HG02884 (cell line): ENCODE data around the gene RHCE.
"Not testable (repeated sequence)": the region's sequence is repeated elsewhere in the genome, so short reads cannot be mapped to it uniquely, and the experiment has no call there.

ENCODE experiments used
- ATAC-seq: cut with Tn5 transposase; IDR thresholded peaks from one replicate; pipeline ENCODE4 v1.9.1; 2021; ENCODE audit warnings: mild to moderate bottlenecking, moderate library complexity; ENCODE audit not compliant: unreplicated experiment

Gene RHCE

DNA sequence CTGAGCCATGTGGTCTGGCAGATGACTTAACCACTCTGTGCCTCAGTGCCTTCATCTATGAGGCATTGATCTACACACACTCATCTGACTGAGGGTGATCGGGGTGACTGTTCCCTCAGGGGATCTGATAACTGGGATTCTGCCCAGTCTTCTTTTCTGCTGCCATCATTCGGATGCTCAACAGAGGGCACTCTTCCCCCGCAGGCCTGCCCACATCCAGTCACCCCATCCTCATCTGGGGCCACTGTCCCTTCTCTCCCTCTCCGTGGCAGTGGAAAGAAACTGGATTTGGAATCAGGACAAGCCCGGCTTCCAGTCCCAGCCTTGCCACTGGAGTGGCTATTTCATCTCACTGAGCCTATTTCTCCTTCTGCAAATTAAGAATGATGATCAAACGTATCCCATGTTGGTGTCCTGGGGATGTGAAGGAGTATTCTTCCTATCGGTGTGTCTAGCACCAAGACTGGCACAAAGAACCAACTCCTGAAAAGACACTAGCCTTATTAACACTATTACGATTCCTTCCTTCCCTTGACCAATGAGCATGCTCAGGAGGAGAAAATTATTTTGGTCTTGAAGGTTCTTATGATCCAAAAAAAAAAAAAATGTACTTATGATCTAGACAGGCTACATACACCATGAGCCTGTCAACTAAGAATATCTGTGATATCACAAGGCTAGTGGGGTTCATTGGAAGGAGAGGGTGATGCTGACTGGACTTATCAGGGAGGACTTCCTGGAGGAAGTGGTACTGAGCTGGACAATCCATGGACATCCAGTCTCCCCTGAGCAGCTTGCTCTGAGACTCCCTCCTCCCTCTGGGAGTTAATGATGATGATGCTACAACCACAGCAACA is 17.4 kb downstream of the RHCE start:
- not testable (repeated sequence) for ATAC-seq

DNA sequence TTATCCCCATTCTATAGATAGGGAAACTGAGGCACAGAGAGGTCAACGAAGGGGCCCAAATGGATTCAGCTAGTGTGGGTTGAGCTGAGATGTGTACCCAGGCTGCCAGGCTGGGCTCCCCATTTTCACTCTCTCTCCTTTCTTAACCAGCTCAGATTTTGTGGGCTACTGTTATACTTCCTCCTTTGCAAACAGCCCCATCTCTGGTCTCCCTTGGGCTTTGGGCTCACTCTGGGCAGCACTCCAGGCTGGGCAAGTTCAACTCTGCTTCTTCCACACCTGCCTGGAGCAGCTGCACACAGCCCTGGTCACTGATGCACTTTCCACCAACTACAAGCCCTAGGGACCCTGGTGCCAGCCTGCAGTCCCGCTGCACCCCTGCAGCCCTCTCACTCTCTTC is 22.5 kb downstream of the RHCE start:
- not testable (repeated sequence) for ATAC-seq

DNA sequence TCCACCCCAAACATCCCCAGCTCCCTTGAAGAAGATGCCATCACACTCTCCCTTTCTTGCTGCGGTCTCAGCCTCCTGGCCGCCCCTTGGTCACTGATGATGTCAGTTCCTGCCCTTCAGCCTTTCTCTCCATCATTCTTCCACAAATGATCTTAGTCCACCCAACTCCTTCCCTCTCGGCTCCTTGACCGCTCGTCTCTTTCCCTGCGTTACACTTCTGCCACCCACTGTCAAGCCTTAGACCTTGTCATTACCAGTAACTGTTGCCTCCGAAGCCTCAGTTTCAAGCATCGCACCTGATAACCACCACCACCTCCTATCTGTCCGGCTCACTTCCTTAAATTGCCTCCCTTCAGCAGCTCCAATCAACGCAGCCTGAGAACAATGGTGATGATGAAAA is 23.1 kb downstream of the RHCE start:
- not testable (repeated sequence) for ATAC-seq

DNA sequence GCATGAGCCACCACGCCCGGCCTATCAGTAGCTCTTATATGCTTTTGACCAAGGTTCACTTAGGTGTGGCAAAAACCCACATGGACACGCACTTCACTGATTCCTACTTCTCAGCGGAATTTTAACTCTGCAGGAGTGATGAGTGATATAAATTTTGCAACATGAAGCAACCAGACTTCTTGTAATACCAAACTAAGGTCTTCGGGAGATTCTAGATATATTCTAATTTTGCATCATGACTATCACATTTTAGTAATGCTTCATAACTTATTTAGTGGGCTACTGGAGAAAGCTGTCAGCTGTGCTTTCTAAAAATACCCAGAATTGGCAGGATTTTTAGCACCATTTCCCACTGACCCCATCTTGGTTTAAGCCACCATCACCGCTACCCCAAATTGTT is 27.8 kb downstream of the RHCE start:
- no peak for ATAC-seq

DNA sequence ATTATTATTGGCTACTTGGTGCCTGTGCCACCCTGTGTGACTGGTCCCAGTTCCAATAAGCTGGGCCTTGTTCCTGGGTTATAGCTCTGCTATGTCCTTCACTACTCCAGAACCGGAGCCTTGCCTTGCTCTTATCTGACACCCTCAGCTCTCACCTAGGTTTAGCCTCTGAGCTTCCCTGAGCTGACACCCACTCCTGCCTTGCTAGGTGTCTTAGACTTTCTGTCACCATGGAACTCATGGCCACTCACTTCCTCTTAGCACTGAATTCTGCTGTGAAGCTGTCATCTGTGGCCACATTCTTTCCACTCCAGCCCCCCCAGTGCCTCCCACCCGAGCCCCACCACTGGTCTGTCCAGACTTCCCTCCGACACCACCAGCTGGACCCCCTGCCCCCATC is 30.9 kb downstream of the RHCE start:
- ATAC-seq = not testable (repeated sequence)

DNA sequence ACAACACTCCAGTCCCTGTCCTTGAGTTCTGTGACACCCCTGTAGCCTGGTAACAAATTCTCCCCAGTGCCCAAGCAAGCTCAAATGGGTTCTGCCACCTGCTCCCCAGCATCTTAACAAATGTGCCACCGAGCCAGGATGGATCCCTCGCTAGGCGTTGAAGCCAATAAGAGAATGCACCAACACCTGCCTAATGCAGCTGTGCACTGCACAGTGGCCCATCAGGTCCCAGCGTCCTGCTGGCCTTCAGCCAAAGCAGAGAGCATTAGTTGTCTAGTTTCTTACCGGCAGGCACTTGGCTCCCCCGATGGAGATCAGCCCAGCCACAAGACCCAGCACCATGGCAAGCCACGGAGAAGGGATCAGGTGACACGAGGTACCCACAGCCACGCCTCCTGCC is 31.9 kb downstream of the RHCE start:
- not testable (repeated sequence) for ATAC-seq

DNA sequence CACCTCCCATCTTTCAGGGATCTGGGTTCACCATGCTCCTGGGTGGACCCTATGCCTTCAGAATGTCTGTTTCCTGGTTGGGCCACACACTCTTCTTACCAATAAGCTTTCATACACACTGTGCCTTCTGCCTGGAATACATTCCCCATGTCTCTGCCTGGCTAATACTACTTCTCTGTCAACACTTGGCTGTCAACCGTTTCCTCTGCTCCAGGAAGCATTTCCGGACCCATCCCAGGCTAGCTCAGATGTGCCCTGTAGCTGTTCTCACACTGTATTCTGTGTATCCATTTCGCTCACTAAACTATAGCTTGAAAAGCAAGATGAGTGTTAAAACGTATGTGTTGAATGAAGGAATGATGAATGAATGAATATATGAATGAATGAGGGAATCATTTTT is 33.5 kb downstream of the RHCE start:
- ATAC-seq = not testable (repeated sequence)

DNA sequence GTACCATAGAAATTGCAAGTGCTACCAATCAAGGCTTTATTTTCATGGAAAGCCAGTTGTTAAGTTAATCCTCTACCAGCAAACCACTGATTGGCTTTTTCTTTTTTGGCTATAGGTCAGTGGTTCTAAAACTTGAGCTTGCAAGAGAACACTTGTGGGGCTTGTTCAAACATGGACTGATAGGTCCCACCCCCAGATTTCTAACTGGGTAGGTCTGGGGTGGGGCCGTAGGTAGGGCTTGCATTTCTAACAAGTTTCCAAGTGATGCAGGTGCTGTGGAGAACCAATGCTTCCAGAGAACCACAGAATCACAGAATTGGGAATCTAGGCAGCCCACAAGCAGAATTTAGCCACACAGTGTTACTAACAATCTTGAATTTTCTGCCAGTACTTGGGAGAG is 36.8 kb downstream of the RHCE start:
- not testable (repeated sequence) for ATAC-seq

DNA sequence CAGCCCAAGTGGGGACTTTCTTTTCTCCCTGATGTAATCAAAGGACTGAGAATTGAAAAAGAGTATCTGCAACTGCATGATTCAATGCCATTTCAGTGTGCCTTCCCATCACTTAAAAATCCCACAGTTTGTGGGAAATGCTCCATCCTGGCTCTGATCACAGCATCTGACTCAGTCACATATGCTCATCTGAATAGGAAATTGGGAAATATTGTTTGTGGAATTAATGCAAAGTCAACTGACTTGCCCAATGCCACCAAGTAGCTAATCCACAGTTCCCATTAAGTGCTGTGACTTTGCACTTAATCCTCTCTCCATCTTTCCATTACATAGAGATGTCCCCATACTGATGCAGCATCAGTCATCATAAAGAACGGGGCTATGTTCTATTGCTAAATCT is 37.5 kb downstream of the RHCE start:
- ATAC-seq = not testable (repeated sequence)

DNA sequence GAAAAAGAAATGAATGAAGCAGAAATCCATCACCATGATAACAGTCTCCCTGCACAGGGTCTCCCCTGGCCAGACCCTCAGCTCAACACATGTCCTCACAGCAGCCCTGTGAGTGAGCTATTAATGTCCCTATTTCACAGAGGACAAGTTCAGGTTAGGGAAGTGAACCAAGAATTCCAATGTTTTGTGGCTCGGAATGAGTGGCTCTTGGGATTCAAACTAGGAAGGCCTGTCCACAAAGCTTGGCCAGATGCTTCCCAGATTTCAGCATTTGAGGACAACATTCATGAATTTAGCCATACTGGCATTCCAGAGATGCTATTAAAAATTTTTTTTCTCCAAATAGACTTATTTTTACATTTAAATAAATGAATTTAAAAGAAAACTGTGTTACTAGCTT is 38.1 kb downstream of the RHCE start:
- ATAC-seq = not testable (repeated sequence)

DNA sequence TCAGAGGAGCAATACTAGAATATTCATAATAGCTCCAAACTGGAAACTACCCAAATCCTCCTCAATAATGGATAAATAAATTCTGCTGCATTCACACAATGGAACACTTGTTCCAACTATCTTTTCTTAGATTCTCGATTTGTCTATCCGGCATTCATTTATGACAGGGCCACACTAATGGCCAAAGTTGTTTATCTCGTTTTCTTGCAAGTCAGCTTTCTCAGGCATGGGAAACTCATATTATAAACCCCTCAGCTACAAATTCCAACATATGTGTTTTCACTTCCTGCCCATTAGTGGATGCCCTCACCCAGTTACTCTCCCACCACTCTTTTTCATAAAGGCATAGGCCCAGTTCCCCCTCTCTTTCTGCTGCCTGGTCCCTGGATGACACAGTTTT is 42.3 kb downstream of the RHCE start:
- not testable (repeated sequence) for ATAC-seq

DNA sequence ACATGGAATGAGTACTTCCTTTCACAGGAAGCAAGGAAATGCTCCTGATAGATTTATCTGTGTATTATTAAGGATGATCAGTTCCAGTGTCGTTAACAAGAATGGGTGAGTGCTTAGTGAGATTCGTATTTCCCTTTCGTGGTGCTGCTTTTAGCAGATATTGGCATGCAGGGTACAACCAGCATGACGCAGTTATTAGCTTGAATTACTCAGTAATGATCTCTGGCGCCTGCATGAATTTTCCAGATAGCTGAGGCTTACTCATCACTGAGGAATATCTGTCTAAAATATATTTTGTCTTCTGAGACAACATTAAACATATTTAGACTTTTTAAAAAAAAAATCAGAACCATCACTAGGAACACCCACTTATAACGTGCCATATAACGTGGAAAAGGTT is 48.9 kb downstream of the RHCE start:
- ATAC-seq = not testable (repeated sequence)

DNA sequence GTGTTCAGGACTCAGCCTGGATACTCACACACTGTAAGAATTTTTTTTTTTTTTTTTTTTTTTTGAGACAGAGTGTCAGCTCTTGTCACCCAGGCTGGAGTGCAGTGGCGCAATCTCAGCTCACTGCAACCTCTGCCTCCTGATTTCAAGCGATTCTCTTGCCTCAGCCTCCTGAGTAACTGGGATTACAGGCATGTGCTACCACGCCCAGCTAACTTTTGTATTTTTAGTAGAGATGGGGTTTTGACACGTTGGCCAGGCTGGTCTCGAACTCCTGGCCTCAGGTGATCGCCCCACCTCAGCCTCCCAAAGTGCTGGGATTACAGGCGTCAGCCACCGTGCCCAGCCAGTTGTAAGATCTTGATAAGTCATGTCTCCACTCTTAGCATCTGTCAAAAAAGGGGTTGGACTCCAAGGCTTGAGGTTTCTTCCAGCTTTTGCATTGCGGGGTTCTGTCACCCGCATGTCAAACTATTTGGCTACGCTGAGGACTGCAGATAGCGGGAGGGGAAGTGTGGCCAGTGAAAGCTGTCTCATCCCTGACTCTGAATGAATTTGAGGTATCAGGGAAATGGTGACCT is 50.8 kb downstream of the RHCE start:
- not testable (repeated sequence) for ATAC-seq

DNA sequence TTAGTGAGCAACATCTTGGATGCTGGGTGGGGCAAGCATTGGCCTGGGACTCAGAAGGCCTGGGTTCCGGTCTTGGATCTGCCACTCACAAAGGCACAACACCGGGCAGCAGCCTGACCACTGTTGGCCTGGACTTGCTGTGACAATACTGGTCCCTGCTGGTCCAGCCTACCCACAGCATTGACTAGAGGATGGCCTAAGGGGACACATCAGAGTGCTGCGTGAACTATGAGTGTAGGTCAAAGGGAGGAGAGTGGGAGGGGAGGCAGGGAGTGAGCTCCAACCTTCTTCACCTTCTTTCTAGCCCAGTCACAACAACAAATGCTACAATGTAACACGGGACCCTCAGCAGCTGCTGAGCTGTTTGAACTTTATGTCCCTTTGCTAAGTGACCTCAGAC is 51.4 kb downstream of the RHCE start:
- no peak for ATAC-seq

DNA sequence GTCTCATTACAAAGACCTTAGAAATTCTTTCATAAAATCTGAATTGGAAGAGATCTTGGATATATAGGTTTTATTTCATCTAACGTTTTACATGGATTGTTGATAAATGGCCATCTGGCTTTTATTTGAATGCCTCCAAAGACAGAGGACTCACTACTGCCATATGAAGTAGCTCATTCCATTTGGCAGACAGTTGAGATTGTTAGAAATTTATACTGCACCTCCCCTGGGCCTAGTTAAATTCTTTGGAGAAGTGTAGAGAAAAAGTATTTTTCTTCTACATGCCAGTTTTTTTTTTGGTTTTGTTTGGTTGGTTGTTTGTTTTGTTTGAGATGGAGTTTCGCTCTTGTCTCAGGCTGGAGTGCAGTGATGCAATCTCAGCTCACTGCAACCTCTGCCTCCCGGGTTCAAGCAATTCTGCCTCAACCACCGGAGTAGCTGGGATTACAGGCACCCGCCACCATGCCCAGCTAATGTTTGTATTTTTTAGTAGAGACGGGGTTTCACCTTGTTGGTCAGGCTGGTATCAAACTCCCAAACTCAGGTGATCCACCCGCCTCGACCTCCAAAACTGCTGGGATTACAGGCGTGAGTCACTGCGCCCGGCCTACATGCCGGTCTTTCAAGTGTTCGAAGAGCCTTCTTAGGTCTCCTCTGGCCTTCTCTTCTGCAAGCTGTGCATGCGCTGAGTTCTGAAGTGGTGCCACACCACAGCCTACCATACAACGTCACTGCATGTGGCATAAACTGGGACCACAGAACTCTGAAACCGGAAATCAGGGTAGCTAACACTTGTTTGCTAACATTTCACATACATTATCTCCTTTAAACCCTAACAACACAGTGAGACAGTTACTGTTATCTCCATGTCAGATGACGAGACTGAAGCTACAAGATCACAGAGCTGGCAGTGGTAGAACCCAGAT is 57.7 kb downstream of the RHCE start:
- ATAC-seq = not testable (repeated sequence)

DNA sequence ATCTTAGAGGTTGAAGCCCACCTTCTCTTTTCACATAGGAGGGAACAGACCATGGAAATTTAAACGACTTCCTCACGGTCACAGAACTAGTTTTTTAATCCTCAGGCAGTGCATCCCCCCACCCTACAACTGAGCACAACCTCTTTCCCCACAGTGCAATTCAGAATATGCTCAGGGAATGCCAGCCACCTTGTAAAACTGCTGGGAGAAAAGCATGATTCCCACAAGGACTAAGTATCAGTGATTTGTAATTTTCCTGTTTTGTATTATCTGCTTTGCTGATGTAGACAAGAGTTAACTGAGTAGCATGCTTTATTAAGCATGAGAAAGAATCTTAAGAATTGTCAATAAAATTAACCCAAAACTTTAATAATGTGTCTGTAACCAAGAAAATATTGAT is 58.7 kb downstream of the RHCE start:
- ATAC-seq = no peak

DNA sequence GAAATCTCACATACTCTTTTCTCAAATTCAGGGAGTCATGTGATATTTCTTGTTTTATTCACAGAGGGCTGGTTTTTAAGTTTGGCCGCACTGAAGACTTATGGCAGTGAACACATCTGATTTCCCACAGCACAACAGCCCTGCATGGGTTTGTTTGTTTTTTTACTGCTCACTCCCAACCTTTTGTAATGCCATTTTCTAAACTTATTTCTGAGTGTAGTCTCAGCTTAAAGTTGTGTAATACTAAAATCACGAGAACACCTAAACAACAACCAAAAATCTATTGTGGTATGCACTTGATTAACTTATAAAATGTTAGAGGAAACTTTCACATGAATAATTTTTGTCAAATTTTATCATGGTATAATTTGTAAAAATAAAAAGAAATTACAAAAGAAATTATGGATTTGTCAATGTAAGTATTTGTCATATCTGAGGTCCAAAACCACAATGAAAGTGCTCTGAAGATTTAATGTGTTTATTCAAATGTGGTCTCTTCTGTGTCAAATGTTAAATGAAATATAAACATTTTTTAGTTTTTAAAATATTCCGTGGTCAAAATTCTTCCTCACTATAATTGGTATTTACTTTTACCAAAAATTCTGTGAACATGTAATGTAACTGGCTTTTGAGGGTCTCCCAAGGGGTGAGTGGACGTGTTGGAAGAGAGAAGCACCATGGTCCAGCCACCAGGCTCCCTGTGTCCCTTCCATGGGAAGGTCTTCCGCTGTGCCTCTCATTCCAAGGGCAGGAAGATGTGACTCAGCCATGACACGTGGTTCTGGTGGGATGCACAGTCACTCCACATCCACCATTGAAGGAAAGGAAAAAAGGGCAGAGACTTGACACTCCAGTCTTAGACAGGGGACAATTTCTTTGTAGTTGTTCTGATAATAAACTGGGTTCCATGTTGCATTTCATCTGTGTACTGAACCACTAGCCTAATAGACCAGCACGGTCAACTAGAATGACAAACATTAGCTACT is 59.7 kb downstream of the RHCE start:
- no peak for ATAC-seq

DNA sequence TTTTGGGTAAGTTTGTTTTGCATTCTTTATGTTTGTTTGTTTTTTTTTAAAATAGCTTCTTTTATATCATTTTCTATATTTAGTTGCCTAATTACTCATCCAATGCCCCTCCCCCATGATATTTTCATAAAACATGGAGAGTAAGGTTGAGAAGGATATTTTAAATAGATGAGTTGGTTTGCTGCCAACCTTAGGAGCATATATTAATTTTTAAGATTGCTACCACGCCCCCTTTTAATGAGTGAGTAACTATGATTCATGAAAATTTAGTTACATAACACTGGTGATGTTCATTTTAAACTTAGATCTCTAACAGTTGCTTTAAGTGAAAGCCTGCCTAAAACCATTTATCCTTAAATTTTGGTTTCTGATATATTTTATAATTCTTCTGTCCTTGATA is 63.8 kb downstream of the RHCE start:
- ATAC-seq = no peak

DNA sequence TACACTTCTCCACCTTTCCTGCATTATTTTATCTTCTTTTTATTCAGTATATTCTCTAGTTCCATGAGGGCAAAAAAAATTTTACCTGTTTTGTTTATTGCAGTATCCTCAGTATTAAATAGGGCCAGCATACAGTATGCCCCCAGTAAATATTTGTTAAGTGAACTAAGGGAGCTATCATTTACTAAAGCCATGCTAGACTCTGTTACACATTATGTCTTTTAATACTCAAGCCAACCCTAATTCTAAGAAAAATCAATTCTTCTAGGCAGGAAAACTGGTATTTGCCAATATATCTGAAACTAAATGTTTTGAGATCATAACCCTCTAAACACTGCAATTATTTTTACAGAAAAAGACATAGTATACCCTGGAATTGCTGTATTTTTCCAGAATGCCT is 64.2 kb downstream of the RHCE start:
- ATAC-seq = no peak

DNA sequence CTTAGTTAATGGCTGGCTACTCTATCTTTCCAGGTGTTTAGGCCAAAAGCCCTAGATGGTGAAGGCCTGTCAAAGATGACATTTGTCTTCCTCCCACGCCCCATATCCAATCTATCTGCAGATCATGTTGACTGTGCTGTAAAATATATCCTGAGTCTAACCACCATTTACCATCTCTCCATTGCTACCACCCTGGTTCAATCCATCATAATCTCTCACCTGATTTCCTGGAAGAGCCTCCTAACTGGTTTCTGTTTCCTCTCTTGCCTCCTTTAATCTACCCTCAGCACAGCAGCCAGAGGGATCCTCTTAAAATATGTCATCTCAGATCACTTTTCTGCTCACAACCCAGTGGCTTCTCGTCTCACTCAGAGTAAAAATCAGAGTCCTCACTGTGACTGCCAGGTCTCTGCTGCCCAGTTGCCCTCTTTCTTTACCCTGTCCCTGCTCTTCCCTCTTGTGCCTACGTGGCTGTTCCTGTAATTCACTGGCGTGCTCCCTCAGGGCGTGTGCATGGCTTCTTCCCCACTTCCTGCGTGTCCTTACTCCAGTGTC is 64.7 kb downstream of the RHCE start:
- no peak for ATAC-seq
